Measurements from ENCODE around the gene BRD4. TPM values are rescaled to one million over a fixed set of nuclear protein-coding genes. Genes with fewer than 3 reads are reported as not detected.

BRD4 gene
- total RNA-seq, 4 donors from 2014 or later = 5.6 to 156 (median 16.6) TPM

DNA sequence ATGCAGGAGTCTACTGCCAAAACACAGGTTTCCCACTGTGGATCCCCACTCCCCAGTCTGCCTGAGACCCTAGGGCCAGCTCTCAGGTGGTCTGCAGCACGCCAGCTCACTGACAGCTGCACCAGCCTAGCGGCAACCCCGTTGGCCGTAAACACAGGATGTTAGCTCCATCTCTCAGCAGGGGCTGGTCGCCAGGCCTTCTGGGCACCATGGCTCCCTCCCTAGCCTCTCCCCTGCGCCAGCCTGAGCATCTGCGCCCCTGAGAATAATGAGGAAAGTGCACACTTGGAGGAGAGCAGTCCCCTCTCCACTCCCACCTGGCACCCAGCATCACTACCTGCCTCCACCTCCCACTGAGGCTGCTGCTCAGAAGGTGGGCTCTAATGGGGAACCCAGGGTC is 79.3 kb downstream of the BRD4 start:
- Histone ChIP-seq H3K27ac (peak overlapping the region; percentile 83 to 89), H3K4me1 (peaks cover 31 to 47% of the 10 kb centered on the region in 2 donors), H3K36me3 (no peaks in the 10 kb centered on the region), H3K4me3 (no peak overlapping the region), H3K27me3 (no peaks in the 10 kb centered on the region), H3K9me3 (no peaks in the 10 kb centered on the region)
- TF ChIP-seq POLR2A (IDR thresholded peaks at IDR 0.05) = no peak
- TF ChIP-seq, protein P1, sequence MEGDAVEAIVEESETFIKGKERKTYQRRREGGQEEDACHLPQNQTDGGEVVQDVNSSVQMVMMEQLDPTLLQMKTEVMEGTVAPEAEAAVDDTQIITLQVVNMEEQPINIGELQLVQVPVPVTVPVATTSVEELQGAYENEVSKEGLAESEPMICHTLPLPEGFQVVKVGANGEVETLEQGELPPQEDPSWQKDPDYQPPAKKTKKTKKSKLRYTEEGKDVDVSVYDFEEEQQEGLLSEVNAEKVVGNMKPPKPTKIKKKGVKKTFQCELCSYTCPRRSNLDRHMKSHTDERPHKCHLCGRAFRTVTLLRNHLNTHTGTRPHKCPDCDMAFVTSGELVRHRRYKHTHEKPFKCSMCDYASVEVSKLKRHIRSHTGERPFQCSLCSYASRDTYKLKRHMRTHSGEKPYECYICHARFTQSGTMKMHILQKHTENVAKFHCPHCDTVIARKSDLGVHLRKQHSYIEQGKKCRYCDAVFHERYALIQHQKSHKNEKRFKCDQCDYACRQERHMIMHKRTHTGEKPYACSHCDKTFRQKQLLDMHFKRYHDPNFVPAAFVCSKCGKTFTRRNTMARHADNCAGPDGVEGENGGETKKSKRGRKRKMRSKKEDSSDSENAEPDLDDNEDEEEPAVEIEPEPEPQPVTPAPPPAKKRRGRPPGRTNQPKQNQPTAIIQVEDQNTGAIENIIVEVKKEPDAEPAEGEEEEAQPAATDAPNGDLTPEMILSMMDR (IDR thresholded peaks at IDR 0.05) = no peak
- DNase-seq = no peak
- intact Hi-C loops (cut with DNase I; ENCODE audit: low total_unique reads) = loop anchor here (10.0 kb wide), 1 partner anchor 58 kb away; no protein-coding TSS in a partner anchor

DNA sequence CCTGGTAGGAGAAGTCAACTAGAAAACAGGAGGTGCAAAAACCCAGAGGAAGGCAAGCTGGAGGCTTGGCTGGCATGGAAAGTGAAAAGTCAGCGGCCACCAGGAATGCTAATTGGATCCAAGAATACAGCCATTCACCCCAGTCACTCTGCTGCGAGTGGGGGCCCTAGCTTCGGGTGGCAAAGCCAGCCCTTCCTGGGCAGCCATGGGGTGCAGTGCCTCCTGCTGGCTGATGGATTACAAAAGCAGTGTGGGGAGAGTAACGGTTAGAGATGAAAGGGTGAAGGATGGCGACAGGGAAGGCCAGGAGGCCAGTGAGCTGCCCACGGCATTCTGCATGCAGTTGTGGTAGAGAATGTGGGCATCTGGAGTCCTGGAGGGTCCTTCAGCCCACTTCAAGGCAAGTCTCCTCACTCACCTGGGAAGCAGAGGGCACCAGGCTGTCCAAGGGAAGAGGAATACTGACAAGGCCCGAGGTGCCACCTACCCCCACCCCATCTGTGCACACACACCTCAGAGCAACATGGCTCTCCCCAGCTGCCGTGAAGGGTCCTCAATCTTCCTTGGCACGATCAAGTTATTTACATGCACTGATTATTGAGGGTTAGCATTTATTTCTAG is 79.8 kb downstream of the BRD4 start:
- TF ChIP-seq, protein P1 (IDR thresholded peaks at IDR 0.05) = no peak
- no peak for TF ChIP-seq POLR2A (IDR thresholded peaks at IDR 0.05)
- no peaks in the 10 kb centered on the region for H3K9me3 ChIP-seq
- no peaks in the 10 kb centered on the region for H3K27me3 ChIP-seq
- no peak overlapping the region for H3K4me3 ChIP-seq
- peak in 1 of 2 donors; percentile 44 for DNase-seq
- H3K27ac ChIP-seq = peak overlapping the region; percentile 83 to 89
- H3K36me3 ChIP-seq = no peaks in the 10 kb centered on the region
- intact Hi-C loops (cut with DNase I; ENCODE audit: low total_unique reads) = loop anchor here (10.0 kb wide), 1 partner anchor 58 kb away; no protein-coding TSS in a partner anchor
- H3K4me1 ChIP-seq = peaks cover 36 to 53% of the 10 kb centered on the region in 2 donors

DNA sequence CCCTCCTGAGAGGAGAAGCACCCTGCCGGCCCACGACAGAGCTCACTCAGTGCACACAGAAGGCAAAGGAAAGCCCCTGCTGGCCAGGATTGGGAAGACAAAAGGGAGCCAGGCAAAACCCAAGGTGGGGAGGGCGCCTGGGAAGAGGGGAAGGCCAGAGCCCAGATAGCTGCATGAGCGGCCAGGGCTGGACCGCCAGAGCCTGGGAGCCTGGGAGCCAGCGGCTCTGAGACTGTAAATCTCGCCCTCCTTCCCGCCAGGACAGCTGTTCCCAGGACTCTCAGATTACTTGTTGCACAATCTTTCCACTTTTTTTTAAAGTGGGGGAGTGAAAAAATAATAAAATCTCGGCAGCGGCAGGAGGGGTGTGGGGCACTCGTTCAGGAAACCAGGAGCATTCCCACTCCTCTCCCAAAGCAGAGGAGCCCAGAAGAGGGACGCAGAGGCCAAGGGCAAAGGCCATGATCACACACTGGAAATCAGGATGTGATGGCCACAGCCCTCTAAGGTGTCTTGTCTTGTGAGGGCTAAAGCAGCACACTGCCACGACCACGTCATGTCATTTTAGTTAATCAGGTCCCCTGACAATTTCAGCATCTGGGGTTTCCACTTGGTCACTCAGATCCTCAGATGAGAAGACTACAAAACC is 80.5 kb downstream of the BRD4 start:
- peak; percentile 93 for DNase-seq
- peak in 1 of 2 donors; percentile 25 for TF ChIP-seq POLR2A (IDR thresholded peaks at IDR 0.05)
- TF ChIP-seq, protein P1 (IDR thresholded peaks at IDR 0.05) = peak; percentile 38 to 74 (median 51)
- intact Hi-C loops (cut with DNase I; ENCODE audit: low total_unique reads) = loop anchor here (10.0 kb wide), 1 partner anchor 57 kb away; no protein-coding TSS in a partner anchor
- Histone ChIP-seq H3K4me3 (peak overlapping the region in 1 of 2 donors; percentile 21), H3K27ac (peak overlapping the region; percentile 83 to 89), H3K36me3 (no peaks in the 10 kb centered on the region), H3K9me3 (no peaks in the 10 kb centered on the region), H3K4me1 (peaks cover 36 to 58% of the 10 kb centered on the region in 2 donors), H3K27me3 (no peaks in the 10 kb centered on the region)

DNA sequence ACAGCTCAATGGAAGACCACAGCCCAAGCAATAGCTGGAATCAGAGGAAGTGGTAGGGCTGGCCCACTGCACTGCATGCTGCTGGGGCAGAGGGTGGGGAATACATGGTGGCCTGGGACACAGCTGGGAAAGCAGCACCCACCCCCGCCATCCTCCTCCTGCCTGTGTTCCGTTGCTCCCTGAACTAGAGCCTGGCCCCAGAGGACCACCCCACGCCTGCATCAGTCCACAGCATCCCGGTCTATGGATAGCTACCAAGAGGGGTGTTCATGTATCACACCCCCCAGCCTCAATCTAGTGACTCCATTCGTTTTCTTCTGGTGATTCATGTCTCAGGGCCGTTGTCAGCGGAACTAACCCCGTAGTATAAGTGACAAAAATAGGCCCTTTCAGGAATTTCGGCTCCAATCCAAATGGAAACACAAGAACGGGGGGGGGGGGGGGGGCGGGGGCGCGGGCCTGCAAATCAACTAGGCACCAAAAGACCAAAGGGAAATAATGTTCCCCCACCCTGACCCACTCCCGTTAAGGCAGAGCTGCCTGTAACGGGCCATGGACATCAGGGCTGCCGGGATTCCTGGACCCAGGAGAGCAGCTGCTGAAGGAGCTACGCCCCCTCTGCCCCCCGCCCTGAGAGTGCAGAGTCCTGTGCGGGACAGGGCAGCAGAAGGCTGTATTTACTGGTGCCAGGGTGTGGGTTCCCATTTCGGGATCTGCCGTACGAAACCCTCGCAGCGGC is 81.2 kb downstream of the BRD4 start:
- no peak for TF ChIP-seq POLR2A (IDR thresholded peaks at IDR 0.05)
- TF ChIP-seq, protein P1 (IDR thresholded peaks at IDR 0.05) = no peak
- Histone ChIP-seq H3K4me1 (peaks cover 36 to 64% of the 10 kb centered on the region in 2 donors), H3K4me3 (peak overlapping the region in 1 of 2 donors; percentile 21), H3K27me3 (no peaks in the 10 kb centered on the region), H3K9me3 (no peaks in the 10 kb centered on the region), H3K27ac (peak overlapping the region; percentile 83 to 89), H3K36me3 (no peaks in the 10 kb centered on the region)
- peak; percentile 51 to 60 for DNase-seq
- intact Hi-C loops (cut with DNase I; ENCODE audit: low total_unique reads) = loop anchor here (10.0 kb wide), 1 partner anchor 56 kb away; no protein-coding TSS in a partner anchor
